ENCODE data around the gene PDE9A.

PDE9A gene

GRCh38 chr21:42764443-42764760, 111.0 kb downstream of the PDE9A start:
- no peak for DNase-seq (ENCODE audit: low spot score)
- no peak for TF ChIP-seq CTCF (IDR thresholded peaks at IDR 0.05; ENCODE audit: extremely low read depth, missing control alignments)

DNA sequence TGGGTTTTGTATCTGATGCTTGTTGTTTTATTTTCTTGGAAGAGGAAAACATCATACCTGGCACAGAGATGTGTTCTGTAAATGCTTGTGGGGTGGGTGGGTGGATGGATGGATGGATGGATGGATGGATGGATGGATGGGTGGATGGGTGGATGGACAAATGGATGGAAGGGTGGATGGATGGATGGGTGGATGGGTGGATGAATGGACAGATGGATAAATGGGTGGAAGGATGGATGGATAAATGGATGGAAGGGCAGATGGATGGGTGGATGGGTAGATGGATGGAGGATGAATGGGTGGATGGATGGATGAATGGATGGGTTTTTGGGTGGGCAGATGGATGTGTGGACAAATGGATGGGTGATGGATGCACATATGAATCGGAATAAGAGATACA, 111.5 kb downstream of the PDE9A start:
- TF ChIP-seq CTCF (IDR thresholded peaks at IDR 0.05; ENCODE audit: extremely low read depth, missing control alignments) = no peak
- no peak for DNase-seq (ENCODE audit: low spot score)

GRCh38 chr21:42765656-42766055, 112.2 kb downstream of the PDE9A start:
- no peak for TF ChIP-seq CTCF (IDR thresholded peaks at IDR 0.05; ENCODE audit: extremely low read depth, missing control alignments)
- no peak for DNase-seq (ENCODE audit: low spot score)

GRCh38 chr21:42766739-42767560, 113.5 kb downstream of the PDE9A start:
- no peak for TF ChIP-seq CTCF (IDR thresholded peaks at IDR 0.05; ENCODE audit: extremely low read depth, missing control alignments)
- no peak for DNase-seq (ENCODE audit: low spot score)

GRCh38 chr21:42767561-42767835, 114.1 kb downstream of the PDE9A start:
- TF ChIP-seq CTCF (IDR thresholded peaks at IDR 0.05; ENCODE audit: extremely low read depth, missing control alignments) = no peak
- DNase-seq (ENCODE audit: low spot score) = no peak

- no peak for DNase-seq (ENCODE audit: low spot score)
- no peak for TF ChIP-seq CTCF (IDR thresholded peaks at IDR 0.05; ENCODE audit: extremely low read depth, missing control alignments)
These were observed 115.1 kb downstream of the PDE9A start for GRCh38 chr21:42768324-42769121.

GRCh38 chr21:42769183-42769819, 115.9 kb downstream of the PDE9A start:
- no peak for TF ChIP-seq CTCF (IDR thresholded peaks at IDR 0.05; ENCODE audit: extremely low read depth, missing control alignments)
- no peak for DNase-seq (ENCODE audit: low spot score)
